GM10248 (cell line): ENCODE results near the gene KNDC1.
"Not testable (repeated sequence)": the region's sequence is repeated elsewhere in the genome, so short reads cannot be mapped to it uniquely, and the experiment has no call there.

ENCODE experiments used
- CTCF ChIA-PET: fragments of 300-600 bp; sonication (Branson Sonifier 250); formaldehyde crosslinking; extraction: SDS; loops from one replicate; lab custom pipeline; 2021; ENCODE audit warnings: antibody characterized with exemption; lab: Yijun Ruan, JAX
- POLR2A ChIA-PET: fragments of 350-650 bp; sonication (Branson Sonifier 250); formaldehyde crosslinking; extraction: SDS; loops from one replicate; lab custom pipeline; 2020; ENCODE audit warnings: antibody characterized with exemption; lab: Yijun Ruan, JAX
- DNase-seq: peaks from one replicate; pipeline ENCODE4 v3.0.0; 2012; ENCODE audit errors: extremely low spot score
- TF ChIP-seq, protein P1 (sequence below): IDR thresholded peaks from 2 replicates; pipeline ENCODE4 v1.5.1; 2012; ENCODE audit warnings: mild to moderate bottlenecking, low read depth; ENCODE audit errors: extremely low read depth, missing control alignments, control extremely low read depth

Gene KNDC1

GRCh38 chr10:133173860-133174640 lies 14.0 kb downstream of the KNDC1 start:
- no peak for DNase-seq
- TF ChIP-seq, protein P1, sequence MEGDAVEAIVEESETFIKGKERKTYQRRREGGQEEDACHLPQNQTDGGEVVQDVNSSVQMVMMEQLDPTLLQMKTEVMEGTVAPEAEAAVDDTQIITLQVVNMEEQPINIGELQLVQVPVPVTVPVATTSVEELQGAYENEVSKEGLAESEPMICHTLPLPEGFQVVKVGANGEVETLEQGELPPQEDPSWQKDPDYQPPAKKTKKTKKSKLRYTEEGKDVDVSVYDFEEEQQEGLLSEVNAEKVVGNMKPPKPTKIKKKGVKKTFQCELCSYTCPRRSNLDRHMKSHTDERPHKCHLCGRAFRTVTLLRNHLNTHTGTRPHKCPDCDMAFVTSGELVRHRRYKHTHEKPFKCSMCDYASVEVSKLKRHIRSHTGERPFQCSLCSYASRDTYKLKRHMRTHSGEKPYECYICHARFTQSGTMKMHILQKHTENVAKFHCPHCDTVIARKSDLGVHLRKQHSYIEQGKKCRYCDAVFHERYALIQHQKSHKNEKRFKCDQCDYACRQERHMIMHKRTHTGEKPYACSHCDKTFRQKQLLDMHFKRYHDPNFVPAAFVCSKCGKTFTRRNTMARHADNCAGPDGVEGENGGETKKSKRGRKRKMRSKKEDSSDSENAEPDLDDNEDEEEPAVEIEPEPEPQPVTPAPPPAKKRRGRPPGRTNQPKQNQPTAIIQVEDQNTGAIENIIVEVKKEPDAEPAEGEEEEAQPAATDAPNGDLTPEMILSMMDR = no peak
- POLR2A ChIA-PET = no interaction called here
- CTCF ChIA-PET = no interaction called here

- TF ChIP-seq, protein P1 = no peak
- no peak for DNase-seq
- POLR2A ChIA-PET = no interaction called here
- CTCF ChIA-PET = no interaction called here
Observed at GRCh38 chr10:133174689-133175263, 14.8 kb downstream of the KNDC1 start.

DNA sequence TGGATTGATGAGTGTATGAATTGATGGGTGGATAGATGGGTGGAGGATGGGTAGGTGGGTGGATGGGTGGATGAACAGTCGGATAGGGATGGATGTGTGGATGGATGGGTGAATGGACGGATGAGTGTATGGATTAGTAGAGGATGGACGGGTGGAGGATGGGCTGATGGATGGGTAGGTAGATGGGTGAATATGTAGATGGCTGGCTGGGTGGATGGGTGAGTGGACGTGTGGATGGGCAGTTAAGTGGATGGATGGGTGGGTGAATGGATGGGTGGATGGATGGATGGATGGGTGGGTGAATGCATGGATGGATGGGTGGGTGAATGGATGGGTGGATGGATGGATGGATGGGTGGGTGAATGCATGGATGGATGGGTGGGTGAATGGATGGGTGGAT lies 15.6 kb downstream of the KNDC1 start:
- POLR2A ChIA-PET, DNase-seq, CTCF ChIA-PET: not testable (repeated sequence)

GRCh38 chr10:133176546-133176945 lies 16.5 kb downstream of the KNDC1 start:
- DNase-seq = no peak
- ChIA-PET CTCF (no interaction called here), POLR2A (no interaction called here)
- TF ChIP-seq, protein P1 = no peak

DNA sequence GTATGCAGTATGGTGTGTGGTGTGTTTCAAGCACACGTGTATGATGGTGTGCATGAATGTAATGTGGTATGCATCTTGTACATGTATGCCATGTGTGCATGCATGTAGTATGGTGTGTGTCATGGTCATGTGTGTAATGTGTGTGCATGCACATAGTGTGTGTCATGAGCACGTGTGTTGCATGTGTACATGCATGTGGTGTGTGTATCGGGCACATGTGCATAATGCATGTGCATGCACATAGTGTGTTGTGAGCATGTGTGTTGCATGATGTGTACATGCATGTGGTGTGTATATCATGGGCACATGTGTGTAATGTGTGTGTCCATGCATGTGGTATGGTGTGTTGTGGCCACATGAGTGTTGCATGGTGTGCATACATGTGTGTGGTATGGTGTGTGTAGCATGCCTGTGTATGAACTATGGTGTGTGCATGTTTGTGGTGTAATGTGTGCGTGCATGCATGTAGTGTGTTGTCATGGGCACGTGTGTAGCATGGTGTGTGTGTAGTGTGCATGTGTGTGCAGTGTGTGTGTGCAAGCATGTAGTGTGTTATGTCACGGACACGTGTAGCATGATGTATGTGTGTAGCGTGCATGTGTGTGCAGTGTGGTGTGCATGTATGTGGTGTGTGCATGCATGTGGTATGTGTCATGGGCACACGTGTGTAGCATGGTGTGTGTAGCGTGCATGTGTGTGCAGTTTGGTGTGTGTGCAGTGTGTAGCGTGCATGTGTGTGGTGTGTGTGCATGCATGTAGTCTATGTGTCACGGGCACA lies 17.6 kb downstream of the KNDC1 start:
- TF ChIP-seq, protein P1 = no peak
- ChIA-PET CTCF (no interaction called here), POLR2A (no interaction called here)
- no peak for DNase-seq

DNA sequence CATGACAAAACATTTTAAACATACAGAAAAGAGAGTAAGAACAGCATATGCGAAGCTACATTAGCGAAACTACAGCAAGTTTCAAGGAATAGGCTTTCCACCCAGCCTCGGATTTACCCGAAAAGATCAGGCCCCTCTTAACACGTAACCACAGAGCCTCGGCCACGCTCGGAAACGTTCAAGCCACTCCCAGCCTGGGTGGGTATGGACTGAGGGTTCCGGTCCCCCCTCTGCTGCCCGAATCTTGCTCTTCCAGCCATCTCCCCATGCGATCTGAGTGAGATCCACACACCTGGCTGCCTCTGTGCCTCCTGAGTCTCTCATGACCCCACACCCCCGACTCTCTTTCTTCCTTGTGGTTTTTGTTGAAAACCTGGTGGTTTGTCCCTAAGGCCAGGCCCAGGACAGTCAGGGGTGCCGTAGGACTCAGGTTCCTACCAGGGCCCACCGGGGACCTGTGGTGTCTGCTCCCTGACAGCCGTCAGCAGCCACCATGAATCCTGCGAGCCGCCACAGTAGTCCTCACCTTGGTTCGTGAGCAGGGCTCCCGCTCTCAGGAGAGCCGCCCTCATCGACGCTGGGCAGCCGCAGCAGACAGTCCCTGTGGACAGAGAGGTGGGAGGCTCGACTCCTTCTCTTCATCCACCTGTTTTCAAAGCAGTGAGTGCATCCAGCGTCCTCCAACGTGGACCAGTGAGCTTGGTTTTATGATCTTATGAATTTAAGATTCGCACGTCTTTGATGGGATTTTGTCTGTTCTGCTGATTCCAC lies 18.5 kb downstream of the KNDC1 start:
- ChIA-PET POLR2A (no interaction called here), CTCF (no interaction called here)
- TF ChIP-seq, protein P1 = no peak
- no peak for DNase-seq
